Neural progenitor cell (in vitro differentiated cells): Measurements from ENCODE around the gene TAF11L5. TPM values are rescaled to one million over a fixed set of nuclear protein-coding genes. Genes with fewer than 3 reads are reported as not detected.
"Not testable (repeated sequence)": the region's sequence is repeated elsewhere in the genome, so short reads cannot be mapped to it uniquely, and the experiment has no call there.

Experiments
- DNase-seq: peaks from one replicate; pipeline ENCODE4 v3.0.0-alpha.2; 2016; ENCODE audit warnings: low spot score
- H2AFZ ChIP-seq: fragments of 200-600 bp; sonication (generic); replicated peaks from 2 replicates; pipeline ENCODE4 v1.6.1; 2016; ENCODE audit warnings: antibody characterized with exemption
- H3F3A ChIP-seq: fragments of 200-600 bp; sonication (generic); 2 replicates; pipeline ENCODE4 v1.6.1; 2016; ENCODE audit warnings: antibody characterized with exemption, low read depth
- H3K27ac ChIP-seq: fragments of 200-600 bp; sonication (generic); 2 replicates; pipeline ENCODE4 v1.5.1; 2016; ENCODE audit warnings: mild to moderate bottlenecking
- H3K27me3 ChIP-seq: fragments of 200-600 bp; sonication (generic); 2 replicates; pipeline ENCODE4 v1.6.1; 2016; ENCODE audit warnings: mild to moderate bottlenecking, moderate library complexity
- H3K36me3 ChIP-seq: fragments of 200-600 bp; sonication (generic); 2 replicates; pipeline ENCODE4 v1.5.1; 2016
- H3K4me1 ChIP-seq: fragments of 200-600 bp; sonication (generic); 2 replicates; pipeline ENCODE4 v1.6.1; 2016; ENCODE audit warnings: mixed run types
- H3K4me2 ChIP-seq: fragments of 200-600 bp; sonication (generic); 2 replicates; pipeline ENCODE4 v1.6.1; 2016
- H3K4me3 ChIP-seq: fragments of 200-600 bp; sonication (generic); 2 replicates; pipeline ENCODE4 v1.5.1; 2016
- H3K79me2 ChIP-seq: fragments of 200-600 bp; sonication (generic); 2 replicates; pipeline ENCODE4 v1.6.1; 2016; ENCODE audit warnings: low read depth
- H3K9ac ChIP-seq: fragments of 200-600 bp; sonication (generic); 2 replicates; pipeline ENCODE4 v1.6.1; 2016
- H3K9me3 ChIP-seq: fragments of 200-600 bp; sonication (generic); 2 replicates; pipeline ENCODE4 v1.5.1; 2016; ENCODE audit warnings: low read depth
- H4K20me1 ChIP-seq: fragments of 200-600 bp; sonication (generic); 2 replicates; pipeline ENCODE4 v1.6.1; 2016; ENCODE audit warnings: low read depth
- H3K27ac Mint-ChIP-seq: 3 replicates; pipeline ENCODE4 v1.8.0; 2021; ENCODE audit warnings: mixed read lengths
- H3K27me3 Mint-ChIP-seq: 2 replicates; pipeline ENCODE4 v1.8.0; 2022; ENCODE audit warnings: low read depth, mild to moderate bottlenecking, inconsistent platforms, moderate library complexity, mixed read lengths; ENCODE audit not compliant: insufficient read depth
- H3K36me3 Mint-ChIP-seq: 3 replicates; pipeline ENCODE4 v1.8.0; 2021; ENCODE audit warnings: mixed read lengths
- H3K4me1 Mint-ChIP-seq: 3 replicates; pipeline ENCODE4 v1.8.0; 2021; ENCODE audit warnings: mixed read lengths
- H3K4me3 Mint-ChIP-seq: 3 replicates; pipeline ENCODE4 v1.8.0; 2021; ENCODE audit warnings: mild to moderate bottlenecking, moderate library complexity, mixed read lengths
- H3K9me3 Mint-ChIP-seq: 3 replicates; pipeline ENCODE4 v1.8.0; 2020; ENCODE audit warnings: mixed read lengths
- CTCF ChIP-seq: fragments of 200-600 bp; sonication (generic); IDR thresholded peaks from 2 replicates; pipeline ENCODE4 v1.5.1; 2017; ENCODE audit warnings: antibody characterized with exemption, mild to moderate bottlenecking
- EZH2 ChIP-seq: fragments of 200-600 bp; sonication (generic); IDR thresholded peaks from 2 replicates; pipeline ENCODE4 v1.6.1; 2017; ENCODE audit warnings: antibody characterized with exemption, mild to moderate bottlenecking, moderate library complexity
- EZH2phosphoT487 ChIP-seq: fragments of 200-600 bp; sonication (generic); IDR thresholded peaks from 2 replicates; pipeline ENCODE4 v1.6.1; 2017; ENCODE audit warnings: antibody characterized with exemption
- total RNA-seq: library from RNA; depleted of rRNA; stranded (reverse); fragments of >200 nt; gene quantifications from 2 replicates; pipeline ENCODE4 v1.2.3, GENCODE V29; 2015; ENCODE audit warnings: low replicate concordance

The TAF11L5 gene
- total RNA-seq, 1 donor from 2014 or later, result not detected

DNA sequence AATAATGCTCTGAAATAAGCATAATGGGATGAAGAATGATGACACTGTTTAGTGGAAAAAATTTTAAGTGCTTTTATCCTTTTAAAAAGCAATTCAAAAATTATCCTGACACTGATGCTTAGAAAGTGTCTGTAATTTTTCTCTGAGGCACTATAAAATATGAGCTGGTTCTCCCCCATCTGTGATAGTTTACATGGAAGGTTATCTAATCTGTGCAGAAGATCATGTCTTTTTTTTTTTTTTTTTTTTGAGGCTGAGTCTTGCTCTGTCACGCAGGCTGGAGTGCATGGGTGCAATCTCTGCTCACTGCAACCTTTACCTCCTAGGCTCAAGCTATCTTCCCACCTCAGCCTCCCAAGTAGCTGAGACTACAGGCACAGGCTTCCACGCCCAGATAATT is 42.2 kb upstream of the TAF11L5 start:
- Mint-ChIP-seq H3K27me3 (no peaks in the 10 kb centered on the region), H3K36me3 (no peaks in the 10 kb centered on the region), H3K27ac (no peak overlapping the region), H3K4me1 (no peaks in the 10 kb centered on the region), H3K9me3 (no peaks in the 10 kb centered on the region), H3K4me3 (no peak overlapping the region)
- Histone ChIP-seq H3F3A (no peaks in the 10 kb centered on the region), H3K27ac (no peak overlapping the region), H3K36me3 (no peaks in the 10 kb centered on the region), H3K4me2 (no peak overlapping the region), H3K79me2 (no peaks in the 10 kb centered on the region), H3K4me1 (no peaks in the 10 kb centered on the region), H2AFZ (no peak overlapping the region), H3K4me3 (no peak overlapping the region), H4K20me1 (no peaks in the 10 kb centered on the region), H3K9ac (no peak overlapping the region), H3K9me3 (no peaks in the 10 kb centered on the region), H3K27me3 (no peaks in the 10 kb centered on the region)
- no peak for DNase-seq
- no peak for TF ChIP-seq CTCF
- TF ChIP-seq EZH2phosphoT487, result no peak
- TF ChIP-seq EZH2, result no peak

DNA sequence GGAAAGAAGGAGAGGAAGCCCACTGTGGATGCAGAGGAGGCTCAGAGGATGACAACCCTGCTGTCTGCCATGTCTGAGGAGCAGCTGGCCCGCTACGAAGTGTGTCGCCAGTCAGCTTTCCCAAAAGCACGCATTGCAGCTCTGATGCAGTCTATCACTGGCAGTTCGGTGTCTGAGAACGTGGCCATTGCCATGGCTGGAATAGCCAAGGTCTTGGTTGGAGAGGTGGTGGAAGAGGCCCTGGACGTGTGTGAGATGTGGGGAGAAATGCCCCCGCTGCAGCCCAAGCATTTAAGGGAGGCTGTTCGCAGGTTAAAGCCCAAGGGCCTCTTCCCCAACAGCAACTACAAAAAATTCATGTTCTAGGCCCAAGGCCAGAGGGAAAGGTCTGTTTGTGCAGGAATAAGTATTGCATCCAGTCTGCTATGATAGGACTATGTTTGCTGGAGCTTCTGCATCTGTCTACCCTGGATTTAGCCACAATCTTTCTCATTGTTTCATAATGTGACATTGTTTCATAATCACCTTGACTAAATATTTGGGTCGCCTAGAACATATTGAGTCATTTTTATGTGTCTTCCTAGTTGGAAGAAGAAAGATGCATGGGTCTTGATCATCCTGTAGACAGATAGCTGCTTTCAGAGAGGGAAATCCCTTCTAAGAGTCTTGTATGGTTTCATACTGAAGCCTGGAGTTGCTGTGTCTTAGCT is 38.4 kb upstream of the TAF11L5 start:
- DNase-seq, H2AFZ ChIP-seq, H3K9me3 Mint-ChIP-seq, H3K36me3 ChIP-seq, H3K4me2 ChIP-seq, H3K4me1 Mint-ChIP-seq, H3K27ac Mint-ChIP-seq, H3K36me3 Mint-ChIP-seq, H3K4me3 Mint-ChIP-seq, H3K27me3 Mint-ChIP-seq, H3K4me1 ChIP-seq, H3K27me3 ChIP-seq, H3K9ac ChIP-seq, H3K9me3 ChIP-seq, H3F3A ChIP-seq, H4K20me1 ChIP-seq, H3K27ac ChIP-seq, H3K4me3 ChIP-seq, H3K79me2 ChIP-seq: not testable (repeated sequence)

DNA sequence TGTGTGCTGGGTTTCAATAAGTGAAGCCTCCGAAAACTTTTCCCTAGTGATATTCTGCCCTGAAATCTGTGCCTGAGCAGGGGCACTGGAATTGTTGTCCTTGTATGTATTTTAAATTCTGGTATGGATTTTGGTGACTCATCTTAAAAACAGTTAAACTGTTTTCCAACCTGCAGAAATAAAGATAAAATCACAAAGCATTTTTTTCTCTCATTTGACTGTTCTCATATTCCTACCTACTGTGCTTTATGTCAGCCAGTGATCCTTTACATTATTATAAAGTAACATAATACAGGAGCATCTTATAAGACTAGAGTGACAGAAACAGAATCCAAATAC is 37.9 kb upstream of the TAF11L5 start:
- no peaks in the 10 kb centered on the region for H3K4me1 Mint-ChIP-seq
- Histone ChIP-seq H4K20me1 (no peaks in the 10 kb centered on the region), H3K27me3 (no peaks in the 10 kb centered on the region), H3K9ac (no peak overlapping the region), H2AFZ (no peak overlapping the region), H3K27ac (no peak overlapping the region), H3K9me3 (no peaks in the 10 kb centered on the region), H3K36me3 (no peaks in the 10 kb centered on the region), H3K79me2 (no peaks in the 10 kb centered on the region), H3K4me1 (no peaks in the 10 kb centered on the region), H3K4me2 (no peak overlapping the region), H3F3A (no peaks in the 10 kb centered on the region), H3K4me3 (no peak overlapping the region)
- H3K36me3 Mint-ChIP-seq, result no peaks in the 10 kb centered on the region
- H3K27ac Mint-ChIP-seq, result no peak overlapping the region
- TF ChIP-seq CTCF, result no peak
- TF ChIP-seq EZH2phosphoT487, result no peak
- TF ChIP-seq EZH2, result no peak
- H3K27me3 Mint-ChIP-seq, result no peaks in the 10 kb centered on the region
- peaks cover 1% of the 10 kb centered on the region for H3K9me3 Mint-ChIP-seq
- DNase-seq, result no peak
- no peak overlapping the region for H3K4me3 Mint-ChIP-seq

DNA sequence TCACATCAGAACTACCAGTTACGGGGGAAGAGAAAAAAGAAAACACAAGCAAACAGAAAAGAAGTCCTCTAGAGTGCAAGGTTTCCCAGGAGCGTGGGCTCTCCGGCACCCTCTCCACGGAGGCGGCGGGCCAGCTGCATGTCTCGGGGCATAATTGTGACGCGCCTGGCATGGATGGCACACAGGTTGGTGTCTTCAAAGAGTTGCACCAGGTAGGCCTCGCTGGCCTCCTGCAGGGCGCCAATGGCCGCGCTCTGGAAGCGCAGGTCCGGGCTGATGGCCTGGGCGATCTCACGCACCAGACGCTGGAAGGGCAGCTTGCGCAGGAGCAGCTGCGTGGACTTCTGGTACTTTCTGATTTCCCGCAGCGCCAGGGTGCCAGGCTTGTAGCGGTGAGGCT is 33.8 kb upstream of the TAF11L5 start:
- not testable (repeated sequence) for H3K4me3 ChIP-seq

More for the DNA sequence above, 33.8 kb upstream of the TAF11L5 start:
- not testable (repeated sequence) for H3K9me3 ChIP-seq, H3K27me3 Mint-ChIP-seq, DNase-seq, H2AFZ ChIP-seq, H4K20me1 ChIP-seq, H3K27me3 ChIP-seq, H3K9ac ChIP-seq, H3F3A ChIP-seq, H3K4me3 Mint-ChIP-seq, H3K36me3 Mint-ChIP-seq, H3K4me1 Mint-ChIP-seq, H3K4me1 ChIP-seq, H3K27ac ChIP-seq, H3K4me2 ChIP-seq, H3K27ac Mint-ChIP-seq, H3K9me3 Mint-ChIP-seq, H3K36me3 ChIP-seq, H3K79me2 ChIP-seq
